ENCODE measurements around the gene LIPK.

The LIPK gene

DNA sequence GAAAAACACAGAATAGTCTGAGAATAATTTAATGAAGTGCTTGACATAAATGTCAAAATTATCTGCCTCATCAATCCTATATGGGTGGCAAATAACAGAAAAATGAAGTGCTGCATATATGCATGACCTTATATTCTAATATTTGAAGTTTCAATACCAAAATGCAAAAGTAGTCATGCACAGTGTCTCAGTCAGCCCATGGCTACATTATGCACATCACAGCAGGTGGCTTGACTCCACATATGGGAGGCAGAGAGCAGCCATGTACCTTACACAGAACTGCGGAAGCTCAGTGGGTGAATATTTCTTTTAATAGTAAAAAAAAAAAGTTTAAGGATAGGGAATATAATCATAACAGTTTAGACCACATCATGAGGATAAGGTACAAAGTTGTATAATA is 36.4 kb downstream of the LIPK start:
- TF ChIP-seq, protein P1, sequence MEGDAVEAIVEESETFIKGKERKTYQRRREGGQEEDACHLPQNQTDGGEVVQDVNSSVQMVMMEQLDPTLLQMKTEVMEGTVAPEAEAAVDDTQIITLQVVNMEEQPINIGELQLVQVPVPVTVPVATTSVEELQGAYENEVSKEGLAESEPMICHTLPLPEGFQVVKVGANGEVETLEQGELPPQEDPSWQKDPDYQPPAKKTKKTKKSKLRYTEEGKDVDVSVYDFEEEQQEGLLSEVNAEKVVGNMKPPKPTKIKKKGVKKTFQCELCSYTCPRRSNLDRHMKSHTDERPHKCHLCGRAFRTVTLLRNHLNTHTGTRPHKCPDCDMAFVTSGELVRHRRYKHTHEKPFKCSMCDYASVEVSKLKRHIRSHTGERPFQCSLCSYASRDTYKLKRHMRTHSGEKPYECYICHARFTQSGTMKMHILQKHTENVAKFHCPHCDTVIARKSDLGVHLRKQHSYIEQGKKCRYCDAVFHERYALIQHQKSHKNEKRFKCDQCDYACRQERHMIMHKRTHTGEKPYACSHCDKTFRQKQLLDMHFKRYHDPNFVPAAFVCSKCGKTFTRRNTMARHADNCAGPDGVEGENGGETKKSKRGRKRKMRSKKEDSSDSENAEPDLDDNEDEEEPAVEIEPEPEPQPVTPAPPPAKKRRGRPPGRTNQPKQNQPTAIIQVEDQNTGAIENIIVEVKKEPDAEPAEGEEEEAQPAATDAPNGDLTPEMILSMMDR (IDR thresholded peaks at IDR 0.05; ENCODE audit: extremely low read depth, missing control alignments): no peak
- DNase-seq (ENCODE audit: low spot score): no peak

DNA sequence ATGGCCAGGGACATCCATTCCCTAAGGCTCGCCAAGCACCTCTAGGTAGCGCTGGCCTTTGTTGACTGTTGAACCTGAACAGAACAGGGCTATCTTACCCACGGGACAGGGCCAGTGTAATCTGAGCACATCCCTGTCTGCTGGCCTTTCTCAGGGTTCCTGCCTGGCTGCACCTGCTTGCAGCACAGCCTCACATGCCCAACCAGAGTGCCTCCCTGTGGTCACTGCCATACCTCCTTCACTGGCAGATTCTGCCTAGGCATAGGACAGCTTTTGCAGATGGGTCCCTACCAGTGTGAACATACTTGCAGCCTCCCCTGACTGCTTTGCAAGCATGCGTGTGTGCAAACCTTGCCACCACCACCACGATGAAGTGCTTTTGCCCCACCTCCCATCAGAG is 38.0 kb downstream of the LIPK start:
- no peak for DNase-seq (ENCODE audit: low spot score)
- TF ChIP-seq, protein P1 (IDR thresholded peaks at IDR 0.05; ENCODE audit: extremely low read depth, missing control alignments): no peak

DNA sequence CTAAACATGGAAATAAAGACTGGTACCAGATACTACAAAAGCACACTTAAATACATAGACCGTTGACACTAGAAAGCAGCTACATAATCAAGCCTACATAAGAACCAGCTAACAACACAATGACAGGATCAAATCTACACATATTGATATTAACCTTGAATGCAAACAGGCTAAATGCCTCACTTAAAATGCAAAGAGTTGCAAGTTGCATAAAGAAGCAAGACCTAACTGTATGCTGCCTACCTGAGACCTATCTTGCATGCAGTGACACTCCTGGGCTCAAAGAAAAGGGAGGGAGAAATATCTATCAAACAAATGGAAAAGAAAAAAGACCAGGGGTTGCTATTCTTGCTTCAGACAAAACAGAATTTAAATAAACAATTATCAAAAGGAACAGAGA is 39.6 kb downstream of the LIPK start:
- TF ChIP-seq, protein P1 (IDR thresholded peaks at IDR 0.05; ENCODE audit: extremely low read depth, missing control alignments): no peak
- no peak for DNase-seq (ENCODE audit: low spot score)

DNA sequence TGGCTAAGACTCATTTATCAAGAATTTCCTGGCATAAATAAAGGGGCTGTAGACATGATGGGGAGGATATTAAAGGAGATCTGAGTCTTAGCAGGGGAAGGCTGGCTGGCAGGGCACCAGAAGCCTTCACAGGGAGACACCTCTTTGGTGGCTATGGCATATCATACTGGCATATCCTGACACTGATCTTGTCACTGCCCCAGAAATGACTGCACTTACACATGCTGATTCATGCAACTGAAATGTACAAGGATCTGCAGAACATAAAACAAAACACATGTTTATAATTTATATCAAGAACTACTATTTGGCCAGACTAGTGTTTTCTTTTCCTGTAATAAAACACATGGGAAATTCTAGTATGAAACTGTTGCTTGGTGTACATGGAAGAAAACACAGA is 48.2 kb downstream of the LIPK start:
- no peak for DNase-seq (ENCODE audit: low spot score)
- TF ChIP-seq, protein P1 (IDR thresholded peaks at IDR 0.05; ENCODE audit: extremely low read depth, missing control alignments): no peak

DNA sequence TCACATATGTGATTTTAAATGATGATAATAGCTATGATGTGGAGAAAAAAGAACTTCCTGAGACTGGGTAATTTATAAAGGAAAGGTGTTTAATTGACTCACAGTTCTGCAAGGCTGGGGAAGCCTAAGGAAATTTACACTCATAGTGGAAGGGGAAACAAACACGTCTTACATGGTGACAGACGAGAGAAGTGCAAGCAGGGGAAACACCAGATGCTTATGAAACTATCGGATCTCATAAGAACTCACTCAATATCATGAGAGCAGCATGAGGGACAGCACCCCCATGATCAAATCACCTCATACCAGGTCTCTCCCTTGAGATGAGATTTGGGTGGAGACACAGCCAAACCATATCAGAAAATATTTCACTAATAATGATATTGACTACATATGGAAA is 49.7 kb downstream of the LIPK start:
- no peak for DNase-seq (ENCODE audit: low spot score)
- TF ChIP-seq, protein P1 (IDR thresholded peaks at IDR 0.05; ENCODE audit: extremely low read depth, missing control alignments): no peak

DNA sequence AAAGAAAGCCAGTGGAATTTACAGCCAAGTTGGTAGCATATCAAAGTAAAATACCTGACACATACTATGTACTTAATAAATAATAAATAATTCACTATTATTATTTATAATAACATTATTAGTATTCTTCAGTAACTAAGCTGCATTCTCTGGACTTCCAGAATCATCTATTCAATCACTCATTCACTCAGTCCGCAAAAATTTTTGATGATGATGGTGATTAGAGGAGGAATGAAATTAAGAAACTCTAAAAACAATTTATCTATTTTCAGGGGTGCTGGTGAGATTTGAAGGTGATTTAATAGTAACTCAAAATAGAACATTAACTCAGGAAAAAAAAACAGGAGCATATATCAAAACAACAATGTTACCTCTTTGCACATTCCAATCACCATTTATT is 50.6 kb downstream of the LIPK start:
- TF ChIP-seq, protein P1 (IDR thresholded peaks at IDR 0.05; ENCODE audit: extremely low read depth, missing control alignments): no peak
- DNase-seq (ENCODE audit: low spot score): no peak

DNA sequence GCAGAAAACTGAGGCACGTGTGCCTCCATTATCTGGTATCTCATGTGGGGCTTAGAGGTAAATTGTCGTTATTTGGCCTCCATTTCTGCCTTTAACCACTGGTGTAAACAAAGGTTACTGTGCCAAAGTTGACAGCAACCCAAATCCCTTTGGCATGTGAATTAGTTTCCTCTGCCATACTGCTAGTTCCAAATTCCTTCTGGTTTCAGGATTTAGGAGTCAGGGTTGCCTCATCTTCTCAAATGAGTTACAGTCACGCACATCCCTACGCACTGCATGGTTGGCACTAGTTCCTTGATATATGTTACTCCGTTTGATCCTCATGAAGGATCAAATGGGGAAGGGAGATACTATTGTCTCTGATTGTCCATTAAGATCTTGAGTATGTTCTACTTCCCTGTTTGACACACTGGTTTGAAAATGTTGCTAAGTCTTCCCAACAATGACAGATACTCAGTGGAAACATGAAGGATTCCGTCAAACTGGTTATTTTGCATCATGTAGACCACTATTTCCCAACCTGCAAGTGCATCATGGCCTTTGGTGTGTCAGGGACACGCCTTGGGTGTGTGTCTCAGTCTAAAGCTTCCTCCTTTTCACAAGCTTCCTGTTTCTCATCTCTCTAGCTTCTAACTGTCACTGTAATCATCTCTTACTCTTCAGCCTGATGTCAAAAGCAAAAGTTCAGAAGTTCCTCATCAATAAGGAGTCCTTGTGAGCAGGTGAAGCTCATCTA is 53.5 kb downstream of the LIPK start, which contains the start of gene LIPN:
TSS of gene LIPN (plus strand) at position 655 of the 736 bp plus-strand sequence. CDS start 1,386 bp downstream, outside the sequence.
- no peak for DNase-seq (ENCODE audit: low spot score)
- TF ChIP-seq, protein P1 (IDR thresholded peaks at IDR 0.05; ENCODE audit: extremely low read depth, missing control alignments): no peak

Data from GM20000 (cell line).